ENCODE results near the gene TIGD4.

DNA sequence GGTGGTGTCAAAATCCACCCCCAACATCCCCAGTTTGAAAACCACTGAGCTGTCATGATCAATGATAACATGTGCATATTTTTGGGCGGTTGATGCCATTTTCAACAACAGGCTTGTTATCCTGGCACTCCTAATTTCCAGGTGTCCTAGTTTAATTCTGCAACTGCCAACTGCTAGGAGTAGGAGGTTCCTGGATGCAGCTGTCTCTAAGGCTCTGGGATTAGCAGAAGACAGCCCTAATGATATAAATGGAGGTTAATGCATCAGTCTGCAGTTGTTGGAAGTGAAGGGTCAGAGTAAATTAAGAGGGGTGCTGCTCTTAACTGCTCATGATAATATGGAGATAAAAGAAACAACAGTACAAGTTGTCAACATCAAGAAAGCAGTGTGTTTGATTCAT lies 24.0 kb upstream of the TIGD4 start:
- TF ChIP-seq, protein P1, sequence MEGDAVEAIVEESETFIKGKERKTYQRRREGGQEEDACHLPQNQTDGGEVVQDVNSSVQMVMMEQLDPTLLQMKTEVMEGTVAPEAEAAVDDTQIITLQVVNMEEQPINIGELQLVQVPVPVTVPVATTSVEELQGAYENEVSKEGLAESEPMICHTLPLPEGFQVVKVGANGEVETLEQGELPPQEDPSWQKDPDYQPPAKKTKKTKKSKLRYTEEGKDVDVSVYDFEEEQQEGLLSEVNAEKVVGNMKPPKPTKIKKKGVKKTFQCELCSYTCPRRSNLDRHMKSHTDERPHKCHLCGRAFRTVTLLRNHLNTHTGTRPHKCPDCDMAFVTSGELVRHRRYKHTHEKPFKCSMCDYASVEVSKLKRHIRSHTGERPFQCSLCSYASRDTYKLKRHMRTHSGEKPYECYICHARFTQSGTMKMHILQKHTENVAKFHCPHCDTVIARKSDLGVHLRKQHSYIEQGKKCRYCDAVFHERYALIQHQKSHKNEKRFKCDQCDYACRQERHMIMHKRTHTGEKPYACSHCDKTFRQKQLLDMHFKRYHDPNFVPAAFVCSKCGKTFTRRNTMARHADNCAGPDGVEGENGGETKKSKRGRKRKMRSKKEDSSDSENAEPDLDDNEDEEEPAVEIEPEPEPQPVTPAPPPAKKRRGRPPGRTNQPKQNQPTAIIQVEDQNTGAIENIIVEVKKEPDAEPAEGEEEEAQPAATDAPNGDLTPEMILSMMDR (IDR thresholded peaks at IDR 0.05), result no peak
- no peak for TF ChIP-seq POLR2A (IDR thresholded peaks at IDR 0.05)

Measured in lower leg skin (tissue), 3 donors.